Tibial nerve (tissue), 4 donors: ENCODE results near the gene OR52W1. TPM values are rescaled to one million over a fixed set of nuclear protein-coding genes. Genes with fewer than 3 reads are reported as not detected.
"Not testable (repeated sequence)": the region's sequence is repeated elsewhere in the genome, so short reads cannot be mapped to it uniquely, and the experiment has no call there.

ENCODE experiments used
- DNase-seq, 2 donors: peaks; one replicate each; pipeline ENCODE4 v3.0.0-alpha.2; 2019; ENCODE audit warnings: low spot score in 2 of 2
- H3K27ac ChIP-seq, 4 donors: fragments of 200-600 bp; sonication (generic) in 3 of 4; one replicate each; pipeline ENCODE4 v1.5.1; 2017 to 2019; ENCODE audit warnings: mild to moderate bottlenecking in 1 of 4
- H3K27me3 ChIP-seq, 2 donors: fragments of 200-600 bp; sonication (generic) in 1 of 2; one replicate each; pipeline versions ENCODE4 v1.5.1 to v1.6.0; 2017 to 2019
- H3K36me3 ChIP-seq, 3 donors: fragments of 200-600 bp; sonication (generic); one replicate each; pipeline ENCODE4 v1.5.1; 2018 to 2019
- H3K4me1 ChIP-seq, 4 donors: fragments of 200-600 bp; sonication (generic) in 3 of 4; one replicate each; pipeline ENCODE4 v1.5.1; 2017 to 2019
- H3K4me3 ChIP-seq, 4 donors: fragments of 200-600 bp; sonication (generic) in 3 of 4; one replicate each; pipeline ENCODE4 v1.5.1; 2017 to 2019; ENCODE audit warnings: mild to moderate bottlenecking in 1 of 4, moderate library complexity in 1 of 4
- H3K9me3 ChIP-seq, 4 donors: fragments of 200-600 bp; sonication (generic) in 3 of 4; one replicate each; pipeline ENCODE4 v1.5.1; 2017 to 2019
- EP300 ChIP-seq, 2 donors: sonication (generic); formaldehyde crosslinking; IDR thresholded peaks; one replicate each; pipeline ENCODE4 v1.6.1; 2017; ENCODE audit warnings: antibody characterized with exemption in 2 of 2, mild to moderate bottlenecking in 1 of 2
- POLR2A ChIP-seq, 2 donors: fragments of 450-650 bp; IDR thresholded peaks; one replicate each; pipeline ENCODE4 v1.6.1; 2017; ENCODE audit warnings: antibody characterized with exemption in 2 of 2, mild to moderate bottlenecking in 2 of 2, moderate library complexity in 2 of 2
- WGBS, 2 donors: methylation state at CpG; one replicate each; pipeline ENCODE4 v1.1.5; 2018; 5-methylcytosine and 5-hydroxymethylcytosine counted together
- total RNA-seq, 4 donors: library from RNA; depleted of rRNA; stranded (reverse); fragments of >200 nt; gene quantifications; one replicate each; pipeline ENCODE4 v1.1.0, GENCODE V29; 2016
- TF ChIP-seq, protein P1 (sequence below), 5 experiments: fragments of 200-600 bp in 3 of 5; fragments of 450-650 bp in 2 of 5; sonication (generic) in 3 of 5; IDR thresholded peaks; one replicate each; pipeline ENCODE4 v1.5.1; 2016 to 2019; ENCODE audit warnings: antibody characterized with exemption in 5 of 5, mild to moderate bottlenecking in 3 of 5, moderate library complexity in 2 of 5

The OR52W1 gene
- total RNA-seq, 4 donors from 2014 or later: not detected

DNA sequence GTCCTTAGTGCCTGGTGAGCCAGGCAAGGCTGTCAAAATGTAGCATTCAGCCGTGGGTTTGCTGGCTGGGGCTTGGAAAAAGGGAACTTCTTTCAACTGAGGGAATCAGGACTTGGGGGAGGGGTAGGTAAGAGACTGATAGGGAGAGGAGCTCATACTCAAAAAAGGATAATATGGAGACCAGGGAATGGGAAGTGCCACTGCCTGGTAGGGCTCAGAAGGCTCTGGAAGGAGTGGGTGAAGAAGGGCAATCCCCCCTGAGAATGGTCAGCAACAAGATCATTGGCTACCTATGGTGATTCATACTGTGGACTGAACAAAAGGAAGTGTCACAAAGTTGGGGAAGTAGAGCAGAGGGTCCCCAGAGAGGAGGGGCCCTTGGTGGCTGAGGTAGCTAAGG is 41.8 kb downstream of the OR52W1 start:
- Histone ChIP-seq H3K4me1 (no peaks in the 10 kb centered on the region), H3K4me3 (no peak overlapping the region), H3K27me3 (no peaks in the 10 kb centered on the region), H3K36me3 (no peaks in the 10 kb centered on the region), H3K9me3 (no peaks in the 10 kb centered on the region), H3K27ac (no peak overlapping the region)
- TF ChIP-seq, protein P1, sequence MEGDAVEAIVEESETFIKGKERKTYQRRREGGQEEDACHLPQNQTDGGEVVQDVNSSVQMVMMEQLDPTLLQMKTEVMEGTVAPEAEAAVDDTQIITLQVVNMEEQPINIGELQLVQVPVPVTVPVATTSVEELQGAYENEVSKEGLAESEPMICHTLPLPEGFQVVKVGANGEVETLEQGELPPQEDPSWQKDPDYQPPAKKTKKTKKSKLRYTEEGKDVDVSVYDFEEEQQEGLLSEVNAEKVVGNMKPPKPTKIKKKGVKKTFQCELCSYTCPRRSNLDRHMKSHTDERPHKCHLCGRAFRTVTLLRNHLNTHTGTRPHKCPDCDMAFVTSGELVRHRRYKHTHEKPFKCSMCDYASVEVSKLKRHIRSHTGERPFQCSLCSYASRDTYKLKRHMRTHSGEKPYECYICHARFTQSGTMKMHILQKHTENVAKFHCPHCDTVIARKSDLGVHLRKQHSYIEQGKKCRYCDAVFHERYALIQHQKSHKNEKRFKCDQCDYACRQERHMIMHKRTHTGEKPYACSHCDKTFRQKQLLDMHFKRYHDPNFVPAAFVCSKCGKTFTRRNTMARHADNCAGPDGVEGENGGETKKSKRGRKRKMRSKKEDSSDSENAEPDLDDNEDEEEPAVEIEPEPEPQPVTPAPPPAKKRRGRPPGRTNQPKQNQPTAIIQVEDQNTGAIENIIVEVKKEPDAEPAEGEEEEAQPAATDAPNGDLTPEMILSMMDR (IDR thresholded peaks at IDR 0.05): no peak
- TF ChIP-seq EP300 (IDR thresholded peaks at IDR 0.05): no peak
- TF ChIP-seq POLR2A (IDR thresholded peaks at IDR 0.05): no peak
- WGBS, 2 donors: 47 to 68% methylated on average over 1 of the region's 1 CpG
- DNase-seq: no peak

DNA sequence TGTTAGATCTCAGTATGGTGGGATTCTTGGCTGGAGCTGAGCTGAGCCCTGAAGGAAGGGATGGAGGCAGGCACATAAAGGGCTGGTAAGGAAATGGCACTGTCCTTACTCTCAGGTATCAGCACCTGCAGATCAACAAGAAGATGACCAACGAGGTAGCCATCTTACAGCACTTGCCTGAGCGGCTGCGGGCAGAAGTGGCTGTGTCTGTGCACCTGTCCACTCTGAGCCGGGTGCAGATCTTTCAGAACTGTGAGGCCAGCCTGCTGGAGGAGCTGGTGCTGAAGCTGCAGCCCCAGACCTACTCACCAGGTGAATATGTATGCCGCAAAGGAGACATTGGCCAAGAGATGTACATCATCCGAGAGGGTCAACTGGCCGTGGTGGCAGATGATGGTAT is 42.3 kb downstream of the OR52W1 start:
- Histone ChIP-seq H3K4me3 (no peak overlapping the region), H3K36me3 (no peaks in the 10 kb centered on the region), H3K9me3 (no peaks in the 10 kb centered on the region), H3K4me1 (no peaks in the 10 kb centered on the region), H3K27me3 (no peaks in the 10 kb centered on the region), H3K27ac (no peak overlapping the region)
- TF ChIP-seq EP300 (IDR thresholded peaks at IDR 0.05) (no peak), POLR2A (IDR thresholded peaks at IDR 0.05) (no peak)
- TF ChIP-seq, protein P1 (IDR thresholded peaks at IDR 0.05): no peak
- DNase-seq: no peak
- 93% methylated on average over 7 of the region's 7 CpGs for WGBS, 2 donors

- H3K4me1 ChIP-seq: no peaks in the 10 kb centered on the region
- no peak overlapping the region for H3K27ac ChIP-seq
- no peak overlapping the region for H3K4me3 ChIP-seq
- TF ChIP-seq, protein P1 (IDR thresholded peaks at IDR 0.05): no peak
- TF ChIP-seq POLR2A (IDR thresholded peaks at IDR 0.05) (no peak), EP300 (IDR thresholded peaks at IDR 0.05) (no peak)
- no peaks in the 10 kb centered on the region for H3K27me3 ChIP-seq
- no peak for DNase-seq
- 100% methylated on average over 2 of the region's 2 CpGs for WGBS, 2 donors
- no peaks in the 10 kb centered on the region for H3K36me3 ChIP-seq
- H3K9me3 ChIP-seq: no peaks in the 10 kb centered on the region
Observed at GRCh38 chr11:6245536-6245935, 46.5 kb downstream of the OR52W1 start.

DNA sequence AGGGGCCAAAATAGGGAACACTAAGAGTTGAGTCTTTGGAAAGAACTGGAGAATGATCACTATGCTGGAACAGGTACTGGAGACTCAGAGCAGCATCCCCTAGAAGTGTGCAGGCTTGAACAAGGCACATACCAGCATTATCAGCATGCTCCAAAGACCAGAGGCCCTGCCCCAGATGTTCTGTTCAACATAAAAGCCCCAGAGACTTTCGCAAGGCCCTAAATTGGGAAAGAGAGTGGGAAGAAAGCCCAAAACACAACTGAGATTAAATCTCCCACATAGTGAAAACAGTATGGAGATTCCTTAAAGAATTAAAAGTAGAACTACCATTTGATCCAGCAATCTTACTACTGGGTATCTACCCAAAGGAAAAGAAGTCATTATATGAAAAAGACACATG is 49.2 kb downstream of the OR52W1 start:
- no peaks in the 10 kb centered on the region for H3K9me3 ChIP-seq
- no peaks in the 10 kb centered on the region for H3K27me3 ChIP-seq
- H3K4me3 ChIP-seq: no peak overlapping the region
- peaks cover 0 to 12% (median 0%) of the 10 kb centered on the region in 4 donors for H3K4me1 ChIP-seq
- no peak overlapping the region for H3K27ac ChIP-seq
- no peak for TF ChIP-seq POLR2A (IDR thresholded peaks at IDR 0.05)
- TF ChIP-seq EP300 (IDR thresholded peaks at IDR 0.05): no peak
- TF ChIP-seq, protein P1 (IDR thresholded peaks at IDR 0.05): no peak
- WGBS, 2 donors: 96 to 97% methylated on average over 1 of the region's 1 CpG
- no peak for DNase-seq
- no peaks in the 10 kb centered on the region for H3K36me3 ChIP-seq

- H3K9me3 ChIP-seq, H3K27me3 ChIP-seq, DNase-seq, H3K36me3 ChIP-seq, H3K27ac ChIP-seq, H3K4me3 ChIP-seq: not testable (repeated sequence)
- WGBS, 2 donors: 91 to 93% methylated on average over 3 of the region's 3 CpGs
- H3K4me1 ChIP-seq: peaks cover 0 to 12% (median 0%) of the 10 kb centered on the region in 4 donors
Observed at GRCh38 chr11:6248897-6249296, 49.9 kb downstream of the OR52W1 start.

Other genes with a start within 250 kb of the OR52W1 start
- gene OR56A5, start 230.7 kb upstream of the OR52W1 start, total RNA-seq: not detected
- gene OR52L1, start 212.2 kb upstream of the OR52W1 start, total RNA-seq: not detected
- gene OR56A4, start 192.3 kb upstream of the OR52W1 start, total RNA-seq: not detected
- gene OR56A1, start 168.5 kb upstream of the OR52W1 start, total RNA-seq: not detected
- gene OR56B4, start 91.5 kb upstream of the OR52W1 start, total RNA-seq: not detected
- 1 to 10 TPM in 1 of 4 donors, not detected in 3; 1.2 TPM for gene OR52B2, start 28.9 kb upstream of the OR52W1 start, total RNA-seq
- gene C11orf42, start 6.3 kb downstream of the OR52W1 start, total RNA-seq: not detected
- gene FHIP1B, start 35.4 kb downstream of the OR52W1 start, total RNA-seq: 100 to 1,000 TPM in 1 of 4 donors, 10 to 100 TPM in 3; 30.4 to 144 (median 56.4) TPM
- under 1 TPM in 1 of 4 donors, not detected in 3; 0.59 TPM for gene CNGA4, start 39.9 kb downstream of the OR52W1 start, total RNA-seq
- not detected for gene CCKBR, start 60.6 kb downstream of the OR52W1 start, total RNA-seq
- gene CAVIN3, start 121.3 kb downstream of the OR52W1 start, total RNA-seq: 100 to 1,000 TPM; 270 to 598 (median 556) TPM
- gene SMPD1, start 191.2 kb downstream of the OR52W1 start, total RNA-seq: 10 to 100 TPM; 23.1 to 39.8 (median 30.3) TPM
- gene APBB1, start 219.9 kb downstream of the OR52W1 start, total RNA-seq: 10 to 100 TPM; 56.1 to 67.6 (median 62.8) TPM
- gene HPX, start 241.8 kb downstream of the OR52W1 start, total RNA-seq: 1 to 10 TPM; 1.0 to 7.5 (median 4.8) TPM